Measurements from ENCODE around the gene VPS4A. TPM values are rescaled to one million over a fixed set of nuclear protein-coding genes. Genes with fewer than 3 reads are reported as not detected.

VPS4A gene
- total RNA-seq, 2 donors from 2014 or later = 29.8 to 30.7 TPM

DNA sequence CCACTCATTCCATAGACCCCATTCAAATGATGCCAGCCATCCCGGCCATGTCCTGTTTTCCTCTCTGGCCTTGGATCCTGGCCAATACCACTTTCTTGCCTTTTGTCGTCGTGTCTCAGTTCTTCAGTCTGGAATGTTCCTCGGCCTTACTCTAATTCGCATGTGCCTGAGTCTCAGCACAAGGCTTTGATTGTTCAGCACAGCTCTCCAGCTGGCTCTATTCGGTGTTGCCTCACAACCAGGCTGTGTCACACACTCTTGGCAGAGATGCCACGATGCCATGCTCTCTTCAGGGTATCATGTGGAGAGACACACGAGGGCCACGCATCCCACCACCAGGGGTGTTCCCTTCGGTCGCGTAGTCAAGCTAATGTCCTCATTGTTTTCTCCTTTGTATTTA is 1.8 kb upstream of the VPS4A start:
- Histone ChIP-seq H3K9me3 (no peaks in the 10 kb centered on the region), H3K27me3 (no peaks in the 10 kb centered on the region), H3K36me3 (replicated peaks in 1 of 2; ENCODE audit: insufficient read depth in 1 of 2, low read depth in 2 of 2) (no peaks in the 10 kb centered on the region), H3K27ac (no peak overlapping the region), H3K4me1 (peaks cover 24% of the 10 kb centered on the region), H3K4me3 (no peak overlapping the region)
- TF ChIP-seq POLR2A (IDR thresholded peaks at IDR 0.05) = no peak
- TF ChIP-seq, protein P1, sequence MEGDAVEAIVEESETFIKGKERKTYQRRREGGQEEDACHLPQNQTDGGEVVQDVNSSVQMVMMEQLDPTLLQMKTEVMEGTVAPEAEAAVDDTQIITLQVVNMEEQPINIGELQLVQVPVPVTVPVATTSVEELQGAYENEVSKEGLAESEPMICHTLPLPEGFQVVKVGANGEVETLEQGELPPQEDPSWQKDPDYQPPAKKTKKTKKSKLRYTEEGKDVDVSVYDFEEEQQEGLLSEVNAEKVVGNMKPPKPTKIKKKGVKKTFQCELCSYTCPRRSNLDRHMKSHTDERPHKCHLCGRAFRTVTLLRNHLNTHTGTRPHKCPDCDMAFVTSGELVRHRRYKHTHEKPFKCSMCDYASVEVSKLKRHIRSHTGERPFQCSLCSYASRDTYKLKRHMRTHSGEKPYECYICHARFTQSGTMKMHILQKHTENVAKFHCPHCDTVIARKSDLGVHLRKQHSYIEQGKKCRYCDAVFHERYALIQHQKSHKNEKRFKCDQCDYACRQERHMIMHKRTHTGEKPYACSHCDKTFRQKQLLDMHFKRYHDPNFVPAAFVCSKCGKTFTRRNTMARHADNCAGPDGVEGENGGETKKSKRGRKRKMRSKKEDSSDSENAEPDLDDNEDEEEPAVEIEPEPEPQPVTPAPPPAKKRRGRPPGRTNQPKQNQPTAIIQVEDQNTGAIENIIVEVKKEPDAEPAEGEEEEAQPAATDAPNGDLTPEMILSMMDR (IDR thresholded peaks at IDR 0.05) = no peak
- 84 to 89% methylated on average over 12 of the region's 12 CpGs for WGBS, 2 donors
- ATAC-seq = no peak
- DNase-seq = no peak
- intact Hi-C loops (cut with DNase I) = no loop called here

DNA sequence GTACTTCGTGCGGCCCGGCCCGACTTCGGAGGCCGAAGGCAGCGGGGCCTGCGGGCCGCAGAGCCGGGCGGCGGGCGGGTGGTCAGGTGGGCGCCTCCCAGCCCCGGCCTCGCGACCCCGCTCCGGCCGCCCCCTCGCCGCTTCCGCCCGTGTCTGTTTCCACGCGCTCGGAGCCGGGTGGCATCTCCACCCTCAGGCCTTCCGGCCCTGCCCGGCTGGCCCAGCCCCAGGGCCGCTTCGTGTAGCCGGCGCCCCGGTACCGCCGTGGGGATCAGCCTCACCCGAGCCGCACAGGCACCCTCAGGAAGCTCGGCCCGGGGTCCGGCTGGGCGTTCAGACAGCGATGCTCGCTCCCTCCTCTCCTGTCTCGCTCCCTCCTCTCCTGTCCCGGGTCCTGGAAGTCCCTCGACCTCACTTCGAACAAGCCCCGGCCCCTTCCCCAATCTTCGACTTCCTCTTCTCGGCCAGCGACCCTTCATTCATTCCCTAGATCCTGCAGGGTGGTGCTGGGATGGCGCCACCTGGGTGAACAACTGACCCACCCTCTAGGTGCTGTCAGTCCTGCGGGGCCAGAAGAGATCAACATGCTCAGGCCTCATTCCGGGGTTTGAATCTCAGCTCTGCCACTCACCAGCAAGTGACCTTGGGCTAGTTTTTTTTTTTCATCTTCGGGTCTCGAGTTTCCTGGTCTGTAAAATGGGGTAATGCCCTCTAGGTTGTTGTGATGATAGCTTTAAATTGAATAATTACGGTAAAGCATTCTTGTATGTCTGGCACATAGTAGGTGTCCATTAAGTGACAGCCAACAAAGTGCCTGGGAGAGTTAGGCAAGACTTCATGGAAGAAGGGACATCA is 610 bp downstream of the VPS4A start:
- Histone ChIP-seq H3K9me3 (no peaks in the 10 kb centered on the region), H3K27me3 (no peaks in the 10 kb centered on the region), H3K27ac (peak overlapping the region; percentile 82 to 93 (median 89)), H3K4me3 (peak overlapping the region; percentile 14 to 45), H3K36me3 (replicated peaks in 1 of 2; ENCODE audit: insufficient read depth in 1 of 2, low read depth in 2 of 2) (peaks cover 0 to 1% of the 10 kb centered on the region in 2 donors), H3K4me1 (peaks cover 49% of the 10 kb centered on the region)
- intact Hi-C loops (cut with DNase I) = no loop called here
- peak; percentile 34 to 52 (median 48) for DNase-seq
- TF ChIP-seq, protein P1 (IDR thresholded peaks at IDR 0.05) = peak in 1 of 7 experiments; percentile 5
- TF ChIP-seq POLR2A (IDR thresholded peaks at IDR 0.05) = no peak
- peak; percentile 45 for ATAC-seq
- WGBS, 2 donors = 1% methylated on average over 24 to 44 of the region's 59 CpGs

DNA sequence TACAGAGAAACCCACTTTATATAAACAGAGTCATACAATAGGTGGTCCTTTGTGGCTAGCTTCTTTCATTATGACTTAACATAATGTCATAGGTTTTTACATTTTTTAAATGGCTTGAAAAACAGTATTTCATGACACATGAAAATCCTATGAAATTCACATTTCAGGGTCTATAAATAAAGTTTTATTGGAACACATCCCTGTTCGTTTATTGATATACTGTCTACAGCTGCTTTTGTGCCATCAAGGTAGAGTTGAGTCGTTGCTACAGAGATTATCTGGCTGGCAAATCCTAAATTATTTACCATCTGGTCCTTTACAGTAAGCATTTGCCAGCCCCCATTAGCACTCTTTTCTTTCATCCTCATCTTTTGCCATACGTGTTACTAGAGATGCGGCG is 2.3 kb downstream of the VPS4A start:
- intact Hi-C loops (cut with DNase I) = no loop called here
- H3K36me3 ChIP-seq (replicated peaks in 1 of 2; ENCODE audit: insufficient read depth in 1 of 2, low read depth in 2 of 2) = peaks cover 0 to 3% of the 10 kb centered on the region in 2 donors
- no peak overlapping the region for H3K4me3 ChIP-seq
- no peak overlapping the region for H3K27ac ChIP-seq
- DNase-seq = no peak
- H3K4me1 ChIP-seq = peaks cover 60% of the 10 kb centered on the region
- TF ChIP-seq, protein P1 (IDR thresholded peaks at IDR 0.05) = no peak
- no peak for TF ChIP-seq POLR2A (IDR thresholded peaks at IDR 0.05)
- H3K27me3 ChIP-seq = no peaks in the 10 kb centered on the region
- ATAC-seq = no peak
- no peaks in the 10 kb centered on the region for H3K9me3 ChIP-seq
- WGBS, 2 donors = 82 to 90% methylated on average over 5 of the region's 5 CpGs

DNA sequence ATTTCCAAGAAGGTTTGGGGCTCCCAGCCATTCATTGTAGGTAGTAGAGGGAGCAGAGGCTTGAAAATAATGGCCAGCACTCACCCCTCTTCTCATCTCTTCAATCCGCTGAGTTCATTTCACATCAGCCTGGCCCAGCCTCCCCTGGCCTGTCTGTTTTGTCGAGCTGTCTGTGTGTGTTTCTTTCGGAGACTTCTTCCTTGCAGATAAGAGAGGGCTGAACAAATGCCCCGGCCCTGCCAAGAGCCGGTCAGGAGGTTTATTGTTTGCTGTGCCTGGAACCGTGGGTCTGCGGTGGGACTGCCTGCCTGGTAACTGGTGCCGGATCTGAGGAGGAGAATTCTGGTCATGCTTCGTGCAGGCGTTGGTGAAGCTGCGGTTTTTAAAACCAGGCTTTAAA is 3.4 kb downstream of the VPS4A start:
- Histone ChIP-seq H3K36me3 (replicated peaks in 1 of 2; ENCODE audit: insufficient read depth in 1 of 2, low read depth in 2 of 2) (peaks cover 4 to 12% of the 10 kb centered on the region in 2 donors), H3K27ac (peak overlapping the region in 1 of 4 donors; percentile 88), H3K4me3 (no peak overlapping the region), H3K27me3 (no peaks in the 10 kb centered on the region), H3K4me1 (peaks cover 63% of the 10 kb centered on the region), H3K9me3 (no peaks in the 10 kb centered on the region)
- intact Hi-C loops (cut with DNase I) = no loop called here
- WGBS, 2 donors = 41 to 54% methylated on average over 11 of the region's 11 CpGs
- TF ChIP-seq, protein P1 (IDR thresholded peaks at IDR 0.05) = no peak
- no peak for TF ChIP-seq POLR2A (IDR thresholded peaks at IDR 0.05)
- ATAC-seq (no peak), DNase-seq (no peak)

Measured in body of pancreas (tissue), 4 donors.